Neural cell (in vitro differentiated cells): Measurements from ENCODE around the gene DSCAML1. TPM values are rescaled to one million over a fixed set of nuclear protein-coding genes. Genes with fewer than 3 reads are reported as not detected.

Experiments
- H2AFZ ChIP-seq: fragments of 200-600, 300-800 bp; sonication (generic), shearing (Covaris generic); 2 replicates; pipeline ENCODE4 v1.6.0; 2014; ENCODE audit warnings: low read depth, mild to moderate bottlenecking, antibody characterized with exemption, low read length, moderate library complexity
- H3F3A ChIP-seq: fragments of 200-600 bp; shearing (Covaris generic); 2 replicates; pipeline ENCODE4 v1.6.1; 2016; ENCODE audit warnings: mild to moderate bottlenecking, moderate library complexity, mixed read lengths, antibody characterized with exemption, low read length; ENCODE audit not compliant: insufficient read depth, poor library complexity, severe bottlenecking
- H3K27ac ChIP-seq: fragments of 200-600, 300-800 bp; sonication (generic), shearing (Covaris generic); 2 replicates; pipeline ENCODE4 v1.5.1; 2014; ENCODE audit warnings: mild to moderate bottlenecking, low read length, moderate library complexity
- H3K27me3 ChIP-seq: fragments of 300-800, 200-600 bp; sonication (generic), shearing (Covaris generic); 2 replicates; pipeline ENCODE4 v1.6.0; 2014; ENCODE audit warnings: mild to moderate bottlenecking, low read depth, low read length, moderate library complexity; ENCODE audit not compliant: insufficient read depth
- H3K36me3 ChIP-seq: fragments of 300-800, 200-600 bp; sonication (generic), shearing (Covaris generic); 2 replicates; pipeline ENCODE4 v1.5.1; 2014; ENCODE audit warnings: mild to moderate bottlenecking, antibody characterized with exemption, low read length, moderate library complexity; ENCODE audit not compliant: insufficient read depth
- H3K4me2 ChIP-seq: fragments of 300-800, 200-600 bp; sonication (generic), shearing (Covaris generic); 2 replicates; pipeline ENCODE4 v1.6.0; 2014; ENCODE audit warnings: mild to moderate bottlenecking, low read length
- H3K4me3 ChIP-seq: fragments of 300-800, 200-600 bp; sonication (generic), shearing (Covaris generic); 2 replicates; pipeline ENCODE4 v1.5.1; 2014; ENCODE audit warnings: mild to moderate bottlenecking, low read length, moderate library complexity
- H3K79me2 ChIP-seq: fragments of 200-600 bp; shearing (Covaris generic); replicated peaks from 2 replicates; pipeline ENCODE4 v1.6.0; 2014; ENCODE audit warnings: mild to moderate bottlenecking, low read length, moderate library complexity; ENCODE audit not compliant: insufficient read depth
- H3K9ac ChIP-seq: fragments of 300-800, 200-600 bp; sonication (generic), shearing (Covaris generic); 2 replicates; pipeline ENCODE4 v1.6.1; 2016; ENCODE audit warnings: mild to moderate bottlenecking, low read length, mixed read lengths
- H3K9me2 ChIP-seq: fragments of 200-600 bp; shearing (Covaris generic); 2 replicates; pipeline ENCODE4 v1.6.1; 2016; ENCODE audit warnings: mild to moderate bottlenecking, low read length, mixed read lengths; ENCODE audit not compliant: insufficient read depth
- H3K9me3 ChIP-seq: fragments of 200-600, 300-800 bp; sonication (generic), shearing (Covaris generic); 2 replicates; pipeline ENCODE4 v1.6.1; 2016; ENCODE audit warnings: mild to moderate bottlenecking, mixed run types, low read length, moderate library complexity, mixed read lengths
- H4K20me1 ChIP-seq: fragments of 200-600 bp; shearing (Covaris generic); 2 replicates; pipeline ENCODE4 v1.6.1; 2016; ENCODE audit warnings: mild to moderate bottlenecking, mixed run types; ENCODE audit not compliant: insufficient read depth
- EP300 ChIP-seq: fragments of 450-650 bp; conservative IDR thresholded peaks from 2 replicates; pipeline ENCODE4 v1.6.1; 2014; ENCODE audit warnings: antibody characterized with exemption, mild to moderate bottlenecking, moderate library complexity; ENCODE audit not compliant: poor library complexity, severe bottlenecking
- EZH2 ChIP-seq: fragments of 200-600, 300-800 bp; shearing (Covaris generic), sonication (generic); IDR thresholded peaks from 2 replicates; pipeline ENCODE4 v1.6.1; 2014; ENCODE audit warnings: antibody characterized with exemption, low read length, borderline replicate concordance, mild to moderate bottlenecking; ENCODE audit not compliant: insufficient read depth, poor library complexity, severe bottlenecking
- MXI1 ChIP-seq: fragments of 450-650 bp; conservative IDR thresholded peaks from 2 replicates; pipeline ENCODE4 v1.6.1; 2014; ENCODE audit warnings: antibody characterized with exemption, mild to moderate bottlenecking; ENCODE audit not compliant: poor library complexity, severe bottlenecking
- POLR2AphosphoS5 ChIP-seq: IDR thresholded peaks from 2 replicates; pipeline ENCODE4 v1.6.1; 2012
- RAD21 ChIP-seq: fragments of 450-650 bp; conservative IDR thresholded peaks from 2 replicates; pipeline ENCODE4 v1.6.1; 2014; ENCODE audit warnings: antibody characterized with exemption, mild to moderate bottlenecking, moderate library complexity
- SMC3 ChIP-seq: fragments of 450-650 bp; conservative IDR thresholded peaks from 2 replicates; pipeline ENCODE4 v1.6.1; 2014; ENCODE audit warnings: antibody characterized with exemption, mild to moderate bottlenecking, moderate library complexity; ENCODE audit not compliant: poor library complexity
- TAF1 ChIP-seq: IDR thresholded peaks from 2 replicates; pipeline ENCODE4 v1.6.1; 2012; ENCODE audit warnings: low read depth
- polyA plus RNA-seq: library from polyadenylated mRNA; depleted of rRNA; stranded (reverse); fragments of >200 nt; gene quantifications from 2 replicates; pipeline ENCODE4 v1.2.3, GENCODE V29; 2014
- TF ChIP-seq, protein P1 (sequence below): IDR thresholded peaks from 2 replicates; pipeline ENCODE4 v1.6.1; 2012; ENCODE audit warnings: borderline replicate concordance
- TF ChIP-seq, protein P2 (sequence below): fragments of 450-650 bp; IDR thresholded peaks from 2 replicates; pipeline ENCODE4 v1.5.1; 2014; ENCODE audit warnings: antibody characterized with exemption, mild to moderate bottlenecking, moderate library complexity; ENCODE audit not compliant: poor library complexity, severe bottlenecking

DSCAML1 gene
- polyA plus RNA-seq, 1 donor from 2014 or later, result 1.3 TPM

DNA sequence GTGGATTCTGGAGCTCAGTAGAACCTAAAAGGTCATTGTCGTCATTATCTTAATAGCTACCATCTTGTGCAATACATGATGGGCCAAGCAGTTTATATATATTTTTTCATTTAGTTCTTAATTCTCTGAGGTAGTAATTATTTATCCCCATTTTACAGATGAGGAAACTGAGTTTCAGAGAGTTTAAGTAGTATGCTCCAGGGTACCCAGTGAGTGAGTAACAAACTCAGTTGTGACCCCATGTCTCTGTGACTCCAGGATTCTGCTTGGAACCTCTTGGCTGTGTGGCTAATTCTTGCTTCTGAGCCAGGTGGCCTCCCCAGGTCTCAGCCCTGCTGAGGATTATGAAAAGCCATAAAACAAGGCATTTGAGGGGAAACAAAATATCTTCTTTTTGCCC, 386.8 kb downstream of the DSCAML1 start:
- no peak overlapping the region for H3K4me3 ChIP-seq
- no peaks in the 10 kb centered on the region for H3K36me3 ChIP-seq
- H3K27ac ChIP-seq, result no peak overlapping the region
- no peaks in the 10 kb centered on the region for H3F3A ChIP-seq
- H3K9ac ChIP-seq, result no peak overlapping the region
- H3K27me3 ChIP-seq, result no peaks in the 10 kb centered on the region
- H3K9me3 ChIP-seq, result no peaks in the 10 kb centered on the region
- no peaks in the 10 kb centered on the region for H3K9me2 ChIP-seq
- no peaks in the 10 kb centered on the region for H3K79me2 ChIP-seq
- TF ChIP-seq RAD21 (no peak), POLR2AphosphoS5 (no peak), SMC3 (no peak), EP300 (no peak), TAF1 (no peak), EZH2 (no peak), MXI1 (no peak)
- TF ChIP-seq, protein P1, sequence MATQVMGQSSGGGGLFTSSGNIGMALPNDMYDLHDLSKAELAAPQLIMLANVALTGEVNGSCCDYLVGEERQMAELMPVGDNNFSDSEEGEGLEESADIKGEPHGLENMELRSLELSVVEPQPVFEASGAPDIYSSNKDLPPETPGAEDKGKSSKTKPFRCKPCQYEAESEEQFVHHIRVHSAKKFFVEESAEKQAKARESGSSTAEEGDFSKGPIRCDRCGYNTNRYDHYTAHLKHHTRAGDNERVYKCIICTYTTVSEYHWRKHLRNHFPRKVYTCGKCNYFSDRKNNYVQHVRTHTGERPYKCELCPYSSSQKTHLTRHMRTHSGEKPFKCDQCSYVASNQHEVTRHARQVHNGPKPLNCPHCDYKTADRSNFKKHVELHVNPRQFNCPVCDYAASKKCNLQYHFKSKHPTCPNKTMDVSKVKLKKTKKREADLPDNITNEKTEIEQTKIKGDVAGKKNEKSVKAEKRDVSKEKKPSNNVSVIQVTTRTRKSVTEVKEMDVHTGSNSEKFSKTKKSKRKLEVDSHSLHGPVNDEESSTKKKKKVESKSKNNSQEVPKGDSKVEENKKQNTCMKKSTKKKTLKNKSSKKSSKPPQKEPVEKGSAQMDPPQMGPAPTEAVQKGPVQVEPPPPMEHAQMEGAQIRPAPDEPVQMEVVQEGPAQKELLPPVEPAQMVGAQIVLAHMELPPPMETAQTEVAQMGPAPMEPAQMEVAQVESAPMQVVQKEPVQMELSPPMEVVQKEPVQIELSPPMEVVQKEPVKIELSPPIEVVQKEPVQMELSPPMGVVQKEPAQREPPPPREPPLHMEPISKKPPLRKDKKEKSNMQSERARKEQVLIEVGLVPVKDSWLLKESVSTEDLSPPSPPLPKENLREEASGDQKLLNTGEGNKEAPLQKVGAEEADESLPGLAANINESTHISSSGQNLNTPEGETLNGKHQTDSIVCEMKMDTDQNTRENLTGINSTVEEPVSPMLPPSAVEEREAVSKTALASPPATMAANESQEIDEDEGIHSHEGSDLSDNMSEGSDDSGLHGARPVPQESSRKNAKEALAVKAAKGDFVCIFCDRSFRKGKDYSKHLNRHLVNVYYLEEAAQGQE, result no peak
- TF ChIP-seq, protein P2, sequence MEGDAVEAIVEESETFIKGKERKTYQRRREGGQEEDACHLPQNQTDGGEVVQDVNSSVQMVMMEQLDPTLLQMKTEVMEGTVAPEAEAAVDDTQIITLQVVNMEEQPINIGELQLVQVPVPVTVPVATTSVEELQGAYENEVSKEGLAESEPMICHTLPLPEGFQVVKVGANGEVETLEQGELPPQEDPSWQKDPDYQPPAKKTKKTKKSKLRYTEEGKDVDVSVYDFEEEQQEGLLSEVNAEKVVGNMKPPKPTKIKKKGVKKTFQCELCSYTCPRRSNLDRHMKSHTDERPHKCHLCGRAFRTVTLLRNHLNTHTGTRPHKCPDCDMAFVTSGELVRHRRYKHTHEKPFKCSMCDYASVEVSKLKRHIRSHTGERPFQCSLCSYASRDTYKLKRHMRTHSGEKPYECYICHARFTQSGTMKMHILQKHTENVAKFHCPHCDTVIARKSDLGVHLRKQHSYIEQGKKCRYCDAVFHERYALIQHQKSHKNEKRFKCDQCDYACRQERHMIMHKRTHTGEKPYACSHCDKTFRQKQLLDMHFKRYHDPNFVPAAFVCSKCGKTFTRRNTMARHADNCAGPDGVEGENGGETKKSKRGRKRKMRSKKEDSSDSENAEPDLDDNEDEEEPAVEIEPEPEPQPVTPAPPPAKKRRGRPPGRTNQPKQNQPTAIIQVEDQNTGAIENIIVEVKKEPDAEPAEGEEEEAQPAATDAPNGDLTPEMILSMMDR, result no peak
- no peaks in the 10 kb centered on the region for H4K20me1 ChIP-seq
- H3K4me2 ChIP-seq, result no peak overlapping the region
- no peak overlapping the region for H2AFZ ChIP-seq

DNA sequence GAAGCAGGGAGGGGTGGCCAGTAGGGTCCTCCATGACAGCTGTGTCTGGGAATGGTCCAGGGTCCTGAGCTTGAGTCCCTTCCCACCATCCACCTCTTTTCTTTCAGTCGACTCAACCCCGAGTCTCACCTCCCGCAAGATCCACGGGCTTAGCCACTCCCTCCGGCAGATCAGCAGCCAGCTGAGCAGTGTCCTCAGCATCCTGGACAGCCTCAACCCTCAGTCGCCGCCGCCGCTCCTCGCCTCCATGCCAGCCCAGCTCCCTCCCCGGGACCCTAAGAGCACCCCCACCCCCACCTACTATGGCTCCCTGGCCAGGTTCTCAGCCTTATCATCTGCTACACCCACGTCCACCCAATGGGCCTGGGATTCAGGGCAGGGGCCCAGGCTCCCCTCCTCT, 387.5 kb downstream of the DSCAML1 start:
- H3K4me3 ChIP-seq, result no peak overlapping the region
- H2AFZ ChIP-seq, result no peak overlapping the region
- no peak overlapping the region for H3K4me2 ChIP-seq
- no peaks in the 10 kb centered on the region for H3K9me2 ChIP-seq
- H3K79me2 ChIP-seq, result no peaks in the 10 kb centered on the region
- H3K9me3 ChIP-seq, result no peaks in the 10 kb centered on the region
- H3F3A ChIP-seq, result no peaks in the 10 kb centered on the region
- no peaks in the 10 kb centered on the region for H3K36me3 ChIP-seq
- no peaks in the 10 kb centered on the region for H4K20me1 ChIP-seq
- H3K27ac ChIP-seq, result no peak overlapping the region
- TF ChIP-seq SMC3 (no peak), EZH2 (no peak), EP300 (no peak), MXI1 (no peak), POLR2AphosphoS5 (no peak), TAF1 (no peak), RAD21 (no peak)
- TF ChIP-seq, protein P1, result no peak
- TF ChIP-seq, protein P2, result no peak
- H3K27me3 ChIP-seq, result no peaks in the 10 kb centered on the region
- H3K9ac ChIP-seq, result no peak overlapping the region
